ENCODE data around the gene TIMP3. TPM values are rescaled to one million over a fixed set of nuclear protein-coding genes. Genes with fewer than 3 reads are reported as not detected.
A peak's percentile ranks its signal among the peaks of the same experiment; 100 is the strongest.

Gene TIMP3
- total and polyA plus RNA-seq, 2 experiments from 2014 or later: 85.9 to 91.3 TPM

DNA sequence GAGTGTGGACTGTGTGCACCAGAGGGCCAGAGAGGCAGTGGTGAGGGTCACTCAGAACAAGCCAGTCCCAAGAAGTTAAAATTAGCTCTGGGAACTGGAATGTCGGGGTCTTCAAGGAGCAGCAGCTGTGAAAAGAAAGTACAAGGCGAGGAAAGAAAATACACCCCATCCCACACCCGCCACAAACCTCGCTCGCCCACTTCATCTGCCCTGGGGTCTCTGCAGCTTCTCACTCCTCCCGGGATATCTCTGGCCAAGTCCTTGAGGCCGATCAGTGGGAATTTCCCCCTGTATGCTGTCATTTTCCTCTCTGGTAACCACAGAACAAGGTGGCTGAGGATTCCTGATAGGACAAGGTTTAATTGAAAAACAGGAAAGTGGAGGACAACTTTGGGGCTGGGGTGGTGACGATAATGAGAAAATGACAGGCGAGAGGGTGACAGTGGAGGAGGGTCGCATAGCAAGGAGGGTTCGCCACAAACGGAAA, 36.3 kb upstream of the TIMP3 start:
- no peaks in the 10 kb centered on the region for H3K36me3 ChIP-seq
- H3K27ac ChIP-seq: peak overlapping the region; percentile 86
- DNase-seq (ENCODE audit: low read depth in 1 of 2, low spot score in 1 of 2): peak in 1 of 2 donors; percentile 32
- H3K27me3 ChIP-seq: no peaks in the 10 kb centered on the region
- peaks cover 18% of the 10 kb centered on the region for H3K4me1 ChIP-seq (ENCODE audit: low read depth)
- no peak for TF ChIP-seq CTCF (IDR thresholded peaks at IDR 0.05; ENCODE audit: low read depth, low read length)
- no peaks in the 10 kb centered on the region for H3K9me3 ChIP-seq (ENCODE audit: low read depth)
- no peak overlapping the region for H3K4me3 ChIP-seq

DNA sequence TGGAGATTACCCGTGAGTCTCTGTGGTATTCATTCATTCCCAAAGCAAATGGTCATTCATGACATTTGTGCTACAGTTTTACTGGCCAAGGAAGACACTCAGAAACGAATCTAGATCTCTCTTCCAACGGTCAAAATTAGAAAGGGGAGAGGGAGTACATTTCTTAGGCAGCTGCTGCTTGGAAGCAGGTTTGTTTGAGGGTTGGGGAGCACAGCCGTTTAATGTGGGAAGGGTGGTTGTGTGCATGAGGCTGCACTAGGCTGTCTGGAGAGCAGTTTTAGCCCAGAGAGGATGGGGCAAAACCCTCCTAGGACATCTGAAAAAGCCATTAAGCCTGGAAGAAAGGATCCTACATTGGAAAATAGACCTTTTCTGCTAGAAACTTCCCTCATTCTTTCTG, 29.7 kb upstream of the TIMP3 start:
- H3K27ac ChIP-seq: no peak overlapping the region
- H3K9me3 ChIP-seq (ENCODE audit: low read depth): no peaks in the 10 kb centered on the region
- no peaks in the 10 kb centered on the region for H3K4me1 ChIP-seq (ENCODE audit: low read depth)
- H3K27me3 ChIP-seq: no peaks in the 10 kb centered on the region
- no peak overlapping the region for H3K4me3 ChIP-seq
- no peaks in the 10 kb centered on the region for H3K36me3 ChIP-seq
- DNase-seq (ENCODE audit: low read depth in 1 of 2, low spot score in 1 of 2): no peak
- TF ChIP-seq CTCF (IDR thresholded peaks at IDR 0.05; ENCODE audit: low read depth, low read length): no peak

DNA sequence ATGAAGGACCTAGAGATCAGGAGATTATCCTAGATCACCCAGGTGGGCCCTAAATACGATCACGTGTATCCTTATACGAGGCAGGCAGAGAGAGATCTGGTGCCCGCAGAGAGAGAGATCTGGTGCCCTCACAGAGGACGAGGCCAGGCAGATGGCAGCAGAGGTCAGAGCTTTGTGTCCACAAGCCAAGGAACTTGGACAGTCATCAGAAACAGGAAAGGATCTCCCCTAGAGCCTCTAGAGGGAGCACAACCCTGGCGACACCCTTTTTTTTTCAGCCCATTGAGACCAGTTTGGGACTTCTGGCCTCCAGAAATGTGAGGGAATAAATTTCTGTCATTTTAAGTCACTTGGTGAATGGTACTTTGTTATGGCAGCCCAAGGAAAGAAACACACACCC, 25.5 kb upstream of the TIMP3 start:
- Histone ChIP-seq H3K36me3 (no peaks in the 10 kb centered on the region), H3K9me3 (ENCODE audit: low read depth) (no peaks in the 10 kb centered on the region), H3K27me3 (no peaks in the 10 kb centered on the region), H3K27ac (no peak overlapping the region), H3K4me3 (no peak overlapping the region), H3K4me1 (ENCODE audit: low read depth) (peaks cover 7% of the 10 kb centered on the region)
- TF ChIP-seq CTCF (IDR thresholded peaks at IDR 0.05; ENCODE audit: low read depth, low read length): peak; percentile 48
- DNase-seq (ENCODE audit: low read depth in 1 of 2, low spot score in 1 of 2): peak in 1 of 2 donors; percentile 22

DNA sequence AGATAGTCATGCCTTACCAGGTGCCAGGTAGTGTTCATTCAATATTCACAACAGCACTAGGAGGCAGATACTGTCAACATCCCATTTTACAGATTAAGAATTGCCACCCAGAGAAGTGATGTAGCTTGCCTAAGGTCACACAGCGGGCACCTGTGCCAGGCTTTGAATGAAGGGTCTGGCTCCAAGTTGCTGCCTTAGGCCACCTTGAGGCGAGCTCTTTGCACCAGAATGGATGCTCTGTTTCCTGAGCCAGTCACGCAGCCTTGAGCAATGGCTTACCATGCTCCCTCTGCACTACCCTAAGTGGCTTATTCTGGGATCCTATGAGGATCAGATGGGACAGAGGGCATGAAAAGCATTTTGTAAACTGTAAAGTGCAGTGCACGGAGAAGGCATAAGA, 25.1 kb upstream of the TIMP3 start:
- Histone ChIP-seq H3K27ac (no peak overlapping the region), H3K9me3 (ENCODE audit: low read depth) (no peaks in the 10 kb centered on the region), H3K36me3 (no peaks in the 10 kb centered on the region), H3K27me3 (no peaks in the 10 kb centered on the region), H3K4me3 (no peak overlapping the region), H3K4me1 (ENCODE audit: low read depth) (peaks cover 7% of the 10 kb centered on the region)
- DNase-seq (ENCODE audit: low read depth in 1 of 2, low spot score in 1 of 2): no peak
- TF ChIP-seq CTCF (IDR thresholded peaks at IDR 0.05; ENCODE audit: low read depth, low read length): no peak

DNA sequence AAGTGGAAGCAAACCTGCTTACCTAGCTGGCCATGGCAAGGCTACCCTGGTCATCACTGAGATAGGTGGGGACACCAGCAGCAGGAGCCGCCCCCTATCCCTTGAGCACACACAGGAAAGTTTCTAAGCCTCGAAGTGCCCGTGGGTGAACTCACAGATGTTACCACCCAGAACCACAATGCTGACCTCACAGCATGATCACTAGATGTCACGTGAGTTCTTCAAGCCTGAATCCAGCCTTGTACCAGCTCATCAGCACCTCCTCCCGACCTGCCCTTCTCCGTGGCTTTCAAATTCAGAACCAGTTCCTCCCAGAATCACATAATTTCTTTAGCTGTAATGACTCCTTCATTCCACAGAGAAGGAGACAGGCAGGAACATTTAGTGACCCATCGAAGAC, 24.7 kb upstream of the TIMP3 start:
- H3K4me1 ChIP-seq (ENCODE audit: low read depth): peaks cover 7% of the 10 kb centered on the region
- no peak overlapping the region for H3K4me3 ChIP-seq
- no peak overlapping the region for H3K27ac ChIP-seq
- H3K36me3 ChIP-seq: no peaks in the 10 kb centered on the region
- H3K9me3 ChIP-seq (ENCODE audit: low read depth): no peaks in the 10 kb centered on the region
- no peak for DNase-seq (ENCODE audit: low read depth in 1 of 2, low spot score in 1 of 2)
- TF ChIP-seq CTCF (IDR thresholded peaks at IDR 0.05; ENCODE audit: low read depth, low read length): no peak
- H3K27me3 ChIP-seq: no peaks in the 10 kb centered on the region

DNA sequence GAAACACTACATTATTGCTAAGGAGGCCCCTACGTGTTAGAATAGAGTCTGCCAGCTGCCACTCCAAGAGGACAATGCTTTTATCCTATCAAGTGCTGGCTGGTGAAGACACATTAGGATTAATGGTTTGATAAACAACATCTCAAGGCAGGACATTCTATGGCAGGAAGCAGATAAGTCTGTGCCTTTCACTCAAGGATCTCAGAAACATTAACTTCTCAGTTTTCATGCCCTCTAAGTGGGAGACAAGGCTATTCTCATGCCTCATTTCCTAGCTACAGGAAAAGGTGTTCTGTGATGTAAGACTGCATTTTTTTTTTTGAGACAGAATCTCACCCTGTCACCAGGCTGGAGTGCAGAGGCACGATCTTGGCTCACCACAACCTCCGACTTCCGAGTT, 23.5 kb upstream of the TIMP3 start:
- DNase-seq (ENCODE audit: low read depth in 1 of 2, low spot score in 1 of 2): no peak
- H3K27me3 ChIP-seq: no peaks in the 10 kb centered on the region

More for the DNA sequence above, 23.5 kb upstream of the TIMP3 start:
- TF ChIP-seq CTCF (IDR thresholded peaks at IDR 0.05; ENCODE audit: low read depth, low read length): no peak
- Histone ChIP-seq H3K9me3 (ENCODE audit: low read depth) (no peaks in the 10 kb centered on the region), H3K36me3 (no peaks in the 10 kb centered on the region), H3K4me1 (ENCODE audit: low read depth) (peaks cover 7% of the 10 kb centered on the region), H3K4me3 (no peak overlapping the region), H3K27ac (no peak overlapping the region)

Data from cardiac muscle cell (in vitro differentiated cells and primary cell).